Kidney glomerular epithelial cell (primary cell): ENCODE data around the gene SLC8A2.
"Not testable (repeated sequence)": the region's sequence is repeated elsewhere in the genome, so short reads cannot be mapped to it uniquely, and the experiment has no call there.

Experiments used
- DNase-seq: peaks from one replicate; lab custom pipeline; 2025; lab: John Stamatoyannopoulos, UW

Gene SLC8A2

GRCh38 chr19:47487551-47488515 lies 16.1 kb upstream of the SLC8A2 start:
- no peak for DNase-seq

DNA sequence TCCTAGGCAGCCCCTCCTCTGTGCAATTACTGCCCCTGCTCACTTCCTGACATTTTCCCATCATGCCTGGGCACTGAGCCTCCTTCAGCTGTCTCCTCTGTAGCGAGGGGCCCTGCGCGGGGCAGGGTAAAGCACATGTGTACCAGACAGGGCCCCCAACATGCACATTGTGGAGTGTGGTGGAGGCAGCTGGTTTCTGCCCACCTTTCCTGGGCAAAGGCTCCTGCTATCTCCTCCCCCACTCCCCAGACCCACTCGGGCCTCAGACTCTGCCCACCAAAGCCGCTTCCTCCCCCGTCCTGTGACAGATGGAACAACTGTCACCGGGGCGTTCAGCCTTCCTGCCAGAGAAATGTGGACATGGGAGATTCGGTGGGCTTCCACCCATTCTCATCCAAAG lies 15.2 kb upstream of the SLC8A2 start:
- no peak for DNase-seq

DNA sequence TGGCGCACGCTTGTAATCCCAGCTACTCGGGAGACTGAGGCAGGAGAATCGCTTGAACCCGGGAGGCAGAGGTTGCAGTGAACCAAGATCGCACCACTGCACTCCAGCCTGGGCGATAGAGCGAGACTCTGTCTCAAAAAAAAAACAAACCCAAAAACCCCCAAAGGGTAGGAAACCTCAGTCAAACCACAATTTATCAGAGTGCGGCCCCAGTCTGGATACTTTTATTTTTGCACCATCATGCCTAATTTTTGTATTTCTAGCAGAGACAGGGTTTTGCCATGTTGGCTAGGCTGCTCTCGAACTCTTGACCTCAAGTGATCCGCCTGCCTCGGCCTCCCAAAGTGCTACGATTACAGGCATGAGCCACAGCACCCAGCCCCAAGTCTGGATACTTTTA lies 14.5 kb upstream of the SLC8A2 start:
- not testable (repeated sequence) for DNase-seq

GRCh38 chr19:47485210-47485609 lies 13.5 kb upstream of the SLC8A2 start:
- no peak for DNase-seq

- peak; percentile 79 for DNase-seq
Observed at GRCh38 chr19:47483800-47484690, 12.4 kb upstream of the SLC8A2 start, which contains the start of gene KPTN. TSS of gene KPTN (minus strand) at chr19:47484219. CDS start at chr19:47484160, 59 bp downstream.

DNA sequence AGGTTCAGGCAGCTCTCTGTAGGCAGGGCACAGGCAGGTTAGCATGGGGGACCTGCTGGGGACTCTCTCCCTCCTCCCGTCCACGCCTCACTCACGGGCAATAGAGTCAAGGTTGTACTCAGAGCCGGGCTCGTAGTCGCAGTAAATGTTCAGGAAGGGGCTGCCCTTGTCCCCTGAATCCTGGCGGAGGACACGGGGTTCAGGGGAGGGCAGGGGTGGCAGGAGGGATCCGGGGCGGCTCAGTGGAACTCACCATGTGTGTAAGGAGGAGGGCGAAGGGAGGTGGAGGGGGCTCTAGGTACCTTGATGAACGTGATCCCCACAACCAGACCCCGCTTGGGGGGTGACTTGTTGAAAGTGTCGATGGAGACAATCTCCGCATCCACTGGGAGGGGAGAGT lies 11.5 kb upstream of the SLC8A2 start:
- DNase-seq, result no peak

DNA sequence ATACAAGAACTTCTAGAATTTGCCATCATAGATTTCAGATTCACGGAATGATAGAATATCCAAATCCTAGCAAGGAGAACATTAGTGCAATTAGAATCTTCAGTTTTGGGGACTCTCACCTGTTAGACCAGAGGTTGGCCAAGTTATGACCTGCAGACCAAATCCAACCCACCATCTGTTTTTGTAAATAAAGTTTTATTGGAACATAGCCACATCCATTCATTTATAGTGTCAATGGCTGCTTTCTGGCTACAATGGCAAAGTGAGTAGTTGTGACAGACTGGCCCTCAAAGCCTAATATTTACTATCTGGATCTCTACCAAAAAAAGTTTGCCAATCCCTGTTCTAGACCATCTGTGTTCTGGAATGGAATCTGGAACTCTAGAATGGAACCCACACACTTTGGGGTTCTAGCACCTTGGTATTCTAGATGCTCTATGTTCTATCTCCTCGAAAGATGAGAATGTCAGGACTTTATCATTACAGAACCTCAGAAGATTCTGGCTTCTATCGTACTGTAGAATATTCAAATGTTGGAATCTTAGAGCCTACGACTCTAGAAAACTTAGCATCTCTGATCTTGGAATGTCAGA lies 9.9 kb upstream of the SLC8A2 start:
- DNase-seq, result no peak

GRCh38 chr19:47480658-47481057 lies 9.0 kb upstream of the SLC8A2 start:
- no peak for DNase-seq

- DNase-seq, result no peak
Observed at GRCh38 chr19:47479701-47480503, 8.2 kb upstream of the SLC8A2 start.

DNA sequence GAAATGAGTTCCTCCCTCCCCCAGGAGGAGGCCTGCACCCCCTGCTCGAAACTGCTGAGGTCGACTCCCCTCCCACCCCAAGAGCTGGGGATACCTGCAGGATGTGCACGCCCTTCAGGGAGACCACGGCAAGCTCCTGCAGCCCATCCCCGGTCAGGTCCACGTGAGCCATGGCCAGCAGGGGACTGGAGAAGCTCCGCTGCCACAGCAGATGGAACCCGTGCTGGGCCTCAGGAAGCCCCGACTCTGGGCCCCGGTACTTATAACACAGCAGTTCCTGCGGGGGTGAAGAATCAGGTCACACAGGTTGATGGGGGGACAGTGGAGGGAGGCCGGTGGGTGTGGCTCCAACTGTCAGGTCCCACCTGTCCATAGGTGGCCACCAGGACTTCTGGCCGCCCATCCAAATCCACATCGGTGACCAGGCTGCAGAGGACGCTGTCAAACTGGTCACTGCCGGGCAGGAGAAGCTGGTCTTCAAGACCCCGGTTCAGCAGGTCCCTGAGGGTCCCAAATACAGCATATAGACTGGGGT lies 4.8 kb upstream of the SLC8A2 start:
- DNase-seq, result no peak

DNA sequence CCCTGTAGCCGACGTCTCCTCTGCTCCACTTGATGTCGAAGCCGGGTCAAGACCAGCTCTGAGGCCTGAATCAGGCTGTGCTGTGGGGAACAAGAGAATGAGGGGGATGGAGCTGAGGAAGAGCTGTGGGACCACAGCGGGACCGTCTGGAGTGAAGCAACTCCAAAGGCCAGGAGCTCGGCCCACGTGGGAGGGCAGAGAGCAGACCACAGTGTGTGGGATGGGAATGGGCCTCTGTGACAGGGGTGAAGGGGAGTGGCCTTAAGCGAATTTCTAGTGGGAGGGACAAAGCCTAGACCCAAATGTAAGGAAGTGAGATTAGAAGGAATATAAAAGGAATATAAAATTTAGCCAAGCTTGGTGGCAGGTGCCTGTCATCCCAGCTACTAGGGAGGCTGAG lies 3.8 kb upstream of the SLC8A2 start:
- DNase-seq, result no peak

GRCh38 chr19:47473336-47473735 lies 1.6 kb upstream of the SLC8A2 start:
- no peak for DNase-seq

DNA sequence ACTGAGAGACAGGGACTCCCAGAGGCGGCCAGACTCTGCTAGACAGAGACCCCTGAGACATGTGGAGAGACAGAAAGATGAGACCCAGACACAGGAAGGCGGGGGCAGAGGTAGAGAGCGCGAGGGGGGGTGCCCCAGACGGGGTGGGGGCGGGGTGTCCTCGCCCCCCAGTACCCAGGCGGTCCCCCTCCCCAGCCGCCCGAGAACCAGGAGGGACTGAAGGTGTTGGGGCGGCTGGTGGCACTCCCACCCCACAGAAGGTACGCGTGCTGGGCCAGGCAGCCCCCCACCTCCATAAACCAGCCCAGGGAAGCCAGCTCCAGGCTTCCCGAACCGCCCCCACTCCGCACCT lies 336 bp downstream of the SLC8A2 start:
- no peak for DNase-seq

GRCh38 chr19:47470447-47471195 lies 1.1 kb downstream of the SLC8A2 start:
- DNase-seq, result no peak

DNA sequence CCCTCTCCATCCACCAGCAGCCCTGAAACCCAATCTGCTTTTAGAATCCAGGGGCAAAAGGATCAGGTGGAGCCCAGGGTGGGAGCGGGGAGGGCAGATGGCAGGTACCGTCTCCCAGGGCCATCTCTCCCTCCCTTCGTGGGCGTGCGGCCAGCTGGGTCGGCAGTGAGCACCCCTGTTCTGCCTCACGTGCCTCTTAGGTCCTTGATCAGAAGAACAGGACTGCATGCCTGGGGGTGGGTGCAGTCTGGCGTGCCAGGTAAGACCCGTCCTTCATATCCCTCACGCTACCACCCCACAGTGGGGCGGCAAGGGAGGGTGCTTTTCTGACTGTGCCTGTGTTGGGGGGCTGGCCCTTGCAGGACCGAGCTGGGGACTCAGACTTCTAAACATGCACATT lies 2.0 kb downstream of the SLC8A2 start:
- DNase-seq, result no peak

DNA sequence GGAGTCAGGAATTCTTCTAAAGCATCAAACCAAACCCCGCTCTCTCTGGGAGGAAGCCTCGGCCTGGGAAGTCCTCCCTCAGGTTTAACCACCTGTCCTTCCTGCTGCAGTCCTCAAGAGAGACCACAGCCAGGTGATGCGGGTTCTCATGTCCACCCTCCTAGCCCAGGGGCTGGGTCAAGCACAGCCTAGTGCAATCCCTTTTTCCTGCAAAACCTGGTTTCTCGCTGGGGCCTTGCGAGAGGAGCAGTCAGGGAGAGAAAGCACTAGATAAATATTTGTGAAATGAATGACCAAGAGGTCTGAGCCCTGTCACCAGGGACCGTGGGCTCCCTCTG lies 2.4 kb downstream of the SLC8A2 start:
- no peak for DNase-seq

GRCh38 chr19:47467914-47468313 lies 3.8 kb downstream of the SLC8A2 start:
- no peak for DNase-seq

DNA sequence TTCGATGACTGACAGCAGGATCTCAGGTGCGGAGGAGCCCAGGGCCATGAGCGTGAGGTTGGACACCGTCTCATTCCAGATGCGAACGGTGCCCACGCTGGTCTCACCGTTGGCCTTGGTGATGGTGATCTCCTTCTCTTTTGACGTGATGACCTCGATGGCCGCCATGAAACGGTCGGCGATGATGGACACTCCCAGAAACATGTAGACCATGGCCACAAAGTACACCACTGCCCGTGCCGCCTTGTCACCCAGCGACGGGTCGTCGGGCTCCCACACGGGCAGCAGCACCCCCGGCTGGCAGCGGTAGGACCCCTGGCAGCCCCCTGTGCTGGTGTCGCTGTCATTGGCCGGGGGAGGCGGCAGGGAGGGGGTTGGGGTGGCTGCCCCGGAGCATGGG lies 5.7 kb downstream of the SLC8A2 start:
- DNase-seq, result no peak

GRCh38 chr19:47464675-47465419 lies 6.8 kb downstream of the SLC8A2 start:
- no peak for DNase-seq

DNA sequence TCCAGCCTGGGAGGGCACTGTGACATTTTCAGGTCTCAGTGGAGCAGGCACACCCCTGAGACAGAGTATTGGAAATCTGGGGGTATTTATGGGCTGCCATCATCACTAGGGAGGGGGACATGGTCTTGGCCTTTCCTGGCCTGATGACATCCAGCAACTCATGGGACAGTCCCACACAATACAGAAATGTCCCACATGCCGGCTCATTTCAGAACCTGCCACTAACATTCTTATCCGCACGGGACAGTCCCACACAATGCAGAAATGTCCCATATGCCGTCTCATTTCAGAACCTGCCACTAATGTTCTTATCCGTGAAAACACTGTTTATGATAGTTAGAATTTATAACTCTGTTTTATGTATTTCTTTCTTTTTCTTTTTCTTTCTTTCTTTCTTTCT lies 9.8 kb downstream of the SLC8A2 start:
- no peak for DNase-seq
